OCI-LY3 (cell line): ENCODE data around the gene PGAP1.
A peak's percentile ranks its signal among the peaks of the same experiment; 100 is the strongest.
"Not testable (repeated sequence)": the region's sequence is repeated elsewhere in the genome, so short reads cannot be mapped to it uniquely, and the experiment has no call there.

ENCODE experiments used
- H2AFZ ChIP-seq: fragments of 200-600, 300-600 bp; shearing (Covaris generic); 2 replicates; pipeline ENCODE4 v1.6.0; 2014; ENCODE audit warnings: antibody characterized with exemption, low read depth, low read length
- H3K27ac ChIP-seq: fragments of 200-600, 300-600 bp; sonication (generic); 2 replicates; pipeline ENCODE4 v1.5.1; 2014; ENCODE audit warnings: mild to moderate bottlenecking, low read length, moderate library complexity, mixed read lengths
- H3K27me3 ChIP-seq: fragments of 200-600, 300-600 bp; sonication (generic); 2 replicates; pipeline ENCODE4 v1.6.1; 2014; ENCODE audit warnings: low read depth, low read length, mixed read lengths
- H3K36me3 ChIP-seq: fragments of 200-600, 300-600 bp; sonication (generic); replicated peaks from 2 replicates; pipeline ENCODE3; 2014; ENCODE audit warnings: low read depth, low read length, mixed read lengths
- H3K4me1 ChIP-seq: fragments of 300-600, 200-600 bp; sonication (generic); 2 replicates; pipeline ENCODE4 v1.6.1; 2014; ENCODE audit warnings: low read length, mixed read lengths
- H3K4me2 ChIP-seq: fragments of 200-600, 300-600 bp; sonication (generic); 2 replicates; pipeline ENCODE4 v1.6.1; 2014; ENCODE audit warnings: low read length, mixed read lengths
- H3K4me3 ChIP-seq: fragments of 300-600, 200-600 bp; sonication (generic); 2 replicates; pipeline ENCODE4 v1.5.1; 2014; ENCODE audit warnings: antibody characterized with exemption, mild to moderate bottlenecking, low read length, moderate library complexity
- H3K79me2 ChIP-seq: fragments of 300-600, 200-600 bp; shearing (Covaris generic); 2 replicates; pipeline ENCODE4 v1.6.1; 2014; ENCODE audit warnings: mild to moderate bottlenecking, low read length, mixed read lengths
- H3K9ac ChIP-seq: fragments of 300-600, 200-600 bp; shearing (Covaris generic); 2 replicates; pipeline ENCODE4 v1.6.0; 2014; ENCODE audit warnings: mild to moderate bottlenecking, low read length, moderate library complexity
- H3K9me3 ChIP-seq: fragments of 200-600, 300-600 bp; shearing (Covaris generic); 2 replicates; pipeline ENCODE4 v1.6.1; 2014; ENCODE audit warnings: low read length, mixed read lengths; ENCODE audit not compliant: insufficient read depth
- H4K20me1 ChIP-seq: fragments of 200-600, 300-600 bp; sonication (generic); 2 replicates; pipeline ENCODE4 v1.6.1; 2016; ENCODE audit warnings: low read length, mixed read lengths; ENCODE audit not compliant: insufficient read depth
- CTCF ChIP-seq: fragments of 200-600, 300-600 bp; sonication (generic); IDR thresholded peaks from 2 replicates; pipeline ENCODE4 v1.5.1; 2014; ENCODE audit warnings: antibody characterized with exemption, low read length, low read depth
- EZH2phosphoT487 ChIP-seq: fragments of 200-600 bp; shearing (Covaris generic); IDR thresholded peaks from 2 replicates; pipeline ENCODE4 v1.6.1; 2018; ENCODE audit warnings: antibody characterized with exemption, mixed run types, low read depth

The PGAP1 gene

GRCh38 chr2:196915507-196916189 is 10.9 kb downstream of the PGAP1 start:
- no peak for TF ChIP-seq CTCF
- no peak for TF ChIP-seq EZH2phosphoT487
- Histone ChIP-seq H3K79me2 (no peaks in the 10 kb centered on the region), H3K36me3 (peaks cover 29% of the 10 kb centered on the region), H3K9ac (no peak overlapping the region), H4K20me1 (no peaks in the 10 kb centered on the region; the same call in 1 of the 2 replicates), H3K4me1 (peaks cover 13% of the 10 kb centered on the region), H3K9me3 (peaks cover 3% of the 10 kb centered on the region; the same call in 1 of the 2 replicates), H3K4me2 (peak overlapping the region; percentile 25; the same call in 1 of the 2 replicates), H3K27me3 (no peaks in the 10 kb centered on the region), H3K27ac (peak overlapping the region; percentile 47; the same call in 1 of the 2 replicates), H3K4me3 (no peak overlapping the region), H2AFZ (no peak overlapping the region)

DNA sequence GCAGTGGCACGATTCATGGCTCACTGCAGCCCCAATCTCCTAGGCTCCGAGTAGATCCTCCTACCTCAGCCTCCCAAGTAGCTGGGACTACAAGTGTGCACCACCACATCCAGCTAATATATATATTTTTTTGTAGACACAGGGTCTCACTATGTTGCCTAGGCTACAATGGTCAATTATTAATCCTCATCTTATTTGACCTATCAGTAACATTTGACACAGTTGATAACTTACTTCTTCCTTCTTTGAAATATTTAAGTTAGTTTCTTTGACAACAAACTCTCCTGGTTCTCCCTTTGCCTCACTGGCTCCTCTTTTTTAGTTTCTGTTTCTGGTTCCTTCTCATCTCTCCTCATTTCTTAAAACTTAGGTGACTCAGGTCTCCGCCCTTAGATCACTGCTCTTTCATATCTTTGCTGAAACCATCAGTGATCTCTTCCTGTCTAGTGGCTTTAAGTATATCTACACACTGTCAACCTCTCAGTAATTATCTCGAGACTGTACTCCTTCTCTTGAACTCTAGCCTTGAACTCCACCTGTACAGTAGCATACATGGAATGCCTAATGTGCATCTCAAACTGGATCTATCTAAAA is 11.5 kb downstream of the PGAP1 start:
- no peak overlapping the region for H2AFZ ChIP-seq
- H4K20me1 ChIP-seq = no peaks in the 10 kb centered on the region; the same call in 1 of the 2 replicates
- no peaks in the 10 kb centered on the region for H3K79me2 ChIP-seq
- peak overlapping the region; percentile 47; the same call in 1 of the 2 replicates for H3K27ac ChIP-seq
- no peak overlapping the region for H3K4me3 ChIP-seq
- H3K9ac ChIP-seq = no peak overlapping the region
- peaks cover 29% of the 10 kb centered on the region for H3K36me3 ChIP-seq
- H3K4me2 ChIP-seq = peak overlapping the region; percentile 25; the same call in 1 of the 2 replicates
- peaks cover 3% of the 10 kb centered on the region; the same call in 1 of the 2 replicates for H3K9me3 ChIP-seq
- H3K4me1 ChIP-seq = peaks cover 13% of the 10 kb centered on the region
- no peaks in the 10 kb centered on the region for H3K27me3 ChIP-seq
- TF ChIP-seq EZH2phosphoT487 (no peak), CTCF (no peak)

DNA sequence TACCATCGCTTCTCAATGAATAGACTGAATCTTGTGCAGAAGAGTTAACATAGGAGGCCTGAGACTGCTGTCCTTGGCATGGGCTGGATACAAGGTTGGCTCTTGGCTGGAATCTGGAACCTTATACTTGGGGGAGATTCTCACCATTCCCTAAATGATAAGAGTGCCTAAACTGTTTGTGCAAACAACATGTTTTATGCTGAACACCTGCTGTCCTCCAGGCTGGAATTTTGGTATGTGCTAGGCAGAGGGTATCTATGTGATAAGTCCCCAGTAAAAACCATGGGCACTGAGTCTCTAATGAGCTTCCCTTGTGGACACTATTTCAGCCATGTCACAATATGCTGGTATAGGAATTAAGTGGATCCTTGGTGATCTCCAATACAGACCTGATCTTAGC is 12.8 kb downstream of the PGAP1 start:
- H3K27ac ChIP-seq = no peak overlapping the region
- TF ChIP-seq CTCF (no peak), EZH2phosphoT487 (no peak)
- H3K4me2 ChIP-seq = no peak overlapping the region
- peaks cover 13% of the 10 kb centered on the region for H3K4me1 ChIP-seq
- no peaks in the 10 kb centered on the region for H3K79me2 ChIP-seq
- no peaks in the 10 kb centered on the region; the same call in 1 of the 2 replicates for H4K20me1 ChIP-seq
- no peak overlapping the region for H3K4me3 ChIP-seq
- no peak overlapping the region for H3K9ac ChIP-seq
- H3K27me3 ChIP-seq = no peaks in the 10 kb centered on the region
- H2AFZ ChIP-seq = no peak overlapping the region
- peaks cover 3% of the 10 kb centered on the region; the same call in 1 of the 2 replicates for H3K9me3 ChIP-seq
- peaks cover 29% of the 10 kb centered on the region for H3K36me3 ChIP-seq

DNA sequence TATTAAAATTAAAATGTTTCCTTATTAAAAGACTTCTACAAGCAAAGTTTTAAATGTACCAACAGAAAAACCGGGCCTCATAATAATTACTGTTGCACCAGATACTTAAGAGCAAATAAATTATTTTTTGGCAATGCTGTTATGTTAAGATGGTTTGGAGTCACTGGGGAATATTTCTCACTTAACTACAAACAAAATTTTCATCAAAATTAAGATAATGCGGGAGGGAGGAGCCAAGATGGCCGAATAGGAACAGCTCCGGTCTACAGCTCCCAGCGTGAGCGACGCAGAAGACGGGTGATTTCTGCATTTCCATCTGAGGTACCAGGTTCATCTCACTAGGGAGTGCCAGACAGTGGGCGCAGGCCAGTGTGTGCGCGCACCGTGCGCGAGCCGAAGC is 21.1 kb downstream of the PGAP1 start:
- H3K4me3 ChIP-seq, H3K4me1 ChIP-seq, H4K20me1 ChIP-seq, H3K4me2 ChIP-seq, H2AFZ ChIP-seq, H3K9ac ChIP-seq, H3K27me3 ChIP-seq, H3K27ac ChIP-seq, H3K36me3 ChIP-seq, H3K9me3 ChIP-seq, H3K79me2 ChIP-seq: not testable (repeated sequence)
